Kidney (tissue), 14 donors: ENCODE data around the gene SLC7A8. TPM values are rescaled to one million over a fixed set of nuclear protein-coding genes. Genes with fewer than 3 reads are reported as not detected.

Experiments used
- DNase-seq, 5 donors: peaks; one replicate each; pipeline ENCODE4 v3.0.0-alpha.2; 2013 to 2020
- FAIRE-seq: peaks from 2 replicates; lab custom pipeline; 2012; peaks lifted over from hg19 to GRCh38; lab: Jason Lieb, UNC
- H3K27ac ChIP-seq, 2 donors: one replicate each; pipeline ENCODE4 v1.7.0; 2013; ENCODE audit warnings: low read depth in 2 of 2, low read length in 2 of 2, inconsistent platforms in 1 of 2
- H3K27me3 ChIP-seq: one replicate; pipeline ENCODE4 v1.7.1; 2013; ENCODE audit warnings: low read length, inconsistent platforms; ENCODE audit not compliant: control insufficient read depth, insufficient read depth
- H3K36me3 ChIP-seq, 3 donors: one replicate each; pipeline versions ENCODE4 v1.7.0 to v1.7.1; 2013; ENCODE audit warnings: low read length in 3 of 3, control low read depth in 1 of 3, inconsistent platforms in 1 of 3; ENCODE audit not compliant: insufficient read depth in 3 of 3, control insufficient read depth in 2 of 3
- H3K4me1 ChIP-seq, 3 donors: one replicate each; pipeline versions ENCODE4 v1.7.0 to v1.7.1; 2013; ENCODE audit warnings: low read length in 3 of 3, inconsistent platforms in 1 of 3, low read depth in 1 of 3; ENCODE audit not compliant: control insufficient read depth in 2 of 3, insufficient read depth in 2 of 3
- H3K4me3 ChIP-seq, 3 donors: one replicate each; pipeline versions ENCODE4 v1.7.0 to v1.8.1; 2013; ENCODE audit warnings: low read length in 3 of 3, control low read depth in 1 of 3, inconsistent platforms in 1 of 3
- H3K9ac ChIP-seq, 3 donors: one replicate each; pipeline versions ENCODE4 v1.7.0 to v1.7.1; 2013; ENCODE audit warnings: low read length in 3 of 3, control low read depth in 1 of 3, inconsistent platforms in 1 of 3
- H3K9me3 ChIP-seq, 3 donors: one replicate each; pipeline versions ENCODE4 v1.7.0 to v1.7.1; 2013; ENCODE audit warnings: low read length in 3 of 3, control low read depth in 1 of 3, inconsistent platforms in 1 of 3; ENCODE audit not compliant: control insufficient read depth in 2 of 3, insufficient read depth in 1 of 3
- intact Hi-C: fragments of 100-400 bp; cut with DNase I; formaldehyde crosslinking; loops from one replicate; pipeline ENCODE4 v1.11.1; 2022
- polyA plus RNA-seq: library from polyadenylated mRNA; stranded (reverse); fragments of 350-450 nt; fragmentation: Illumina TruSeq; extraction: RNeasy Lipid Tissue Mini Kit (QIAGEN cat#74804); gene quantifications from one replicate; pipeline ENCODE4 v1.2.3, GENCODE V29; 2014; ENCODE audit warnings: low read depth, low replicate concordance; ENCODE audit not compliant: insufficient read depth
- total RNA-seq: library from RNA; stranded (reverse); fragmentation: NEBNext Ultra II Directional; extraction: Animal tissue kit (Norgen Biotek cat#: 25700); gene quantifications from one replicate; pipeline ENCODE4 v1.2.1, GENCODE V29; 2021
- TF ChIP-seq, protein P1 (sequence below): IDR thresholded peaks from 3 replicates; pipeline ENCODE4 v1.5.1; 2012; ENCODE audit warnings: mild to moderate bottlenecking, moderate library complexity, borderline replicate concordance; ENCODE audit not compliant: insufficient read depth; ENCODE audit errors: extremely low read depth
- donor health status: control.
- donor health status: control.
- donor health status: control.
- donor health status: control.
- donor health status: control.
- donor health status: DM: yes; HTN: yes; CAD: no.
- donor health status: Normal renal cell carcinoma (clear cell type).

SLC7A8 gene
- total and polyA plus RNA-seq, 2 donors from 2014 or later = 22.9 to 210 TPM

DNA sequence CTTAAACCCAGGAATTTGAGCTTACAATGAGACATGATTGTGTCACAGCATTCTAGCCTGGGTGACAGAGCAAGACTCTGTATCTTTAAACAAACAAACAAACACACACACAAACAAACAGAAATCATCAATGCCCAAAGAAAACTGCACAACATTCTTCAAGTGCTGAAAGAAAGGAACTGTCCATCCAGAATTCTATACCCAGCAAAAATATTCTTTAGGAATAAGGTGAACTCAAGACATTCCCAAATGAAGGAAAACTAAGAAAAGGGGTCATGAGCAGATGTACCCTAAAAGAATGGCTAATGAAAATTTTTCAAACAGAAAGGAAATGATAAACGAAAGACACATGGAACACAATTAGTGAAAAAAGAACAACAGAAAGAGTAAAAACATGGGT is 32.0 kb upstream of the SLC7A8 start:
- intact Hi-C loops = no loop called here

DNA sequence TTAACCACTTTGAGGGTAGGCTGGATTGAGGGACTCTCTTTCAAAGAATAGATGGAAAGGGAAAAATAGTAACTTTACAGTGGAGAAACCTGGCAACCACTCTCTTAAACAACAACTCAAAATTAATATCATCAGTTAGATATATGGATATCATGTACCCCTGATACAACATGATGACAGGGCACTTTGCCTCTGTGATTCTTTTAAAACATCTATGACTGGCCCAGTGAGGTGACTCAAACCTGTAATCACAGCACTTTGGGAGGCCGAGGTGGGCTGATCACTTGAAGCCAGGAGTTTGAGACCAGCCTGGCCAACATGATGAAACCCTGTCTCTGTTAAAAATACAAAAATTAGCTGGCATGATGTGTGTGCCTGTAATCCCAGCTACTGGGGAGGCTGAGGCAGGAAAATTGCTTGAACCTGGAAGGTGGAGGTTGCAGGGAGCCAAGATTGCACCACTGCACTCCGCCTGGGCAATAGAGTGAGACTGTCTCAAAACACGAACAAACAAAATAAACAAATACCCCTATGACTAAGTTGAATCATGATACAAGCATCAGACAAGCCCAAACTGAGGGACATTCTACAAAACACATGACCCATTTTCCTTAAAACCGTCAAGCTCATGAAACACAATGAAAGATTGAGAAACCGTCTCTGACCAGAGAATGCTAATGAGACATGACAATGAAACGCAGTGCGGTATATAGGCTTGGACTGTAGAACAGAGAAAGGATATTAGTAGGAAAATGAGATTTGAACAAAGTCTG is 26.4 kb upstream of the SLC7A8 start:
- H3K4me3 ChIP-seq = no peak overlapping the region

More for the DNA sequence above, 32.0 kb upstream of the SLC7A8 start:
- Histone ChIP-seq H3K36me3 (no peaks in the 10 kb centered on the region), H3K4me3 (no peak overlapping the region), H3K27ac (no peak overlapping the region), H3K9me3 (no peaks in the 10 kb centered on the region), H3K4me1 (no peaks in the 10 kb centered on the region), H3K27me3 (no peaks in the 10 kb centered on the region), H3K9ac (no peak overlapping the region)
- TF ChIP-seq, protein P1, sequence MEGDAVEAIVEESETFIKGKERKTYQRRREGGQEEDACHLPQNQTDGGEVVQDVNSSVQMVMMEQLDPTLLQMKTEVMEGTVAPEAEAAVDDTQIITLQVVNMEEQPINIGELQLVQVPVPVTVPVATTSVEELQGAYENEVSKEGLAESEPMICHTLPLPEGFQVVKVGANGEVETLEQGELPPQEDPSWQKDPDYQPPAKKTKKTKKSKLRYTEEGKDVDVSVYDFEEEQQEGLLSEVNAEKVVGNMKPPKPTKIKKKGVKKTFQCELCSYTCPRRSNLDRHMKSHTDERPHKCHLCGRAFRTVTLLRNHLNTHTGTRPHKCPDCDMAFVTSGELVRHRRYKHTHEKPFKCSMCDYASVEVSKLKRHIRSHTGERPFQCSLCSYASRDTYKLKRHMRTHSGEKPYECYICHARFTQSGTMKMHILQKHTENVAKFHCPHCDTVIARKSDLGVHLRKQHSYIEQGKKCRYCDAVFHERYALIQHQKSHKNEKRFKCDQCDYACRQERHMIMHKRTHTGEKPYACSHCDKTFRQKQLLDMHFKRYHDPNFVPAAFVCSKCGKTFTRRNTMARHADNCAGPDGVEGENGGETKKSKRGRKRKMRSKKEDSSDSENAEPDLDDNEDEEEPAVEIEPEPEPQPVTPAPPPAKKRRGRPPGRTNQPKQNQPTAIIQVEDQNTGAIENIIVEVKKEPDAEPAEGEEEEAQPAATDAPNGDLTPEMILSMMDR = no peak
- DNase-seq (no peak), FAIRE-seq (no peak)

DNA sequence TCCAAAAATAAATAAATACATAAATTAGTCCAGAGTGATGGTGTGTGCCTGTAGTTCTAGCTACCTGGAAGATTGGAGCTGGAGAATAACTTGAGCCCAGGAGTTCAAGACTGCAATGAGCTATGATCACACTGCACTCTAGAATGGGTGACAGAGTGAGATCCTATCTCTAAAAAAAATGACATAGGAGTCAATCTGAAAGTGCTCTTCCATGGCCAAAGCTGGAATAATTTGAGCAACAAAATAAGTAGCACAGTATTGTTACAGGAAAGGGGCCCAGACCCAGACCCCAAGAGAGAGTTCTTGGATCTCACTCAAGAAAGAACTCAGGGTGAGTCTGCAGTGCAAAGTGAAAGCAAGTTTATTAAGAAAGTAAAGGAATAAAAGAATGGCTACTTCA is 24.9 kb upstream of the SLC7A8 start:
- FAIRE-seq = no peak
- no peaks in the 10 kb centered on the region for H3K9me3 ChIP-seq
- H3K27me3 ChIP-seq = no peaks in the 10 kb centered on the region
- H3K27ac ChIP-seq = no peak overlapping the region
- DNase-seq = no peak
- TF ChIP-seq, protein P1 = no peak
- intact Hi-C loops = no loop called here
- no peak overlapping the region for H3K9ac ChIP-seq
- H3K4me3 ChIP-seq = no peak overlapping the region
- H3K36me3 ChIP-seq = no peaks in the 10 kb centered on the region
- no peaks in the 10 kb centered on the region for H3K4me1 ChIP-seq

More for the DNA sequence above, 26.4 kb upstream of the SLC7A8 start:
- TF ChIP-seq, protein P1 = no peak
- Histone ChIP-seq H3K27ac (no peak overlapping the region), H3K27me3 (no peaks in the 10 kb centered on the region), H3K9me3 (no peaks in the 10 kb centered on the region), H3K4me1 (no peaks in the 10 kb centered on the region), H3K9ac (no peak overlapping the region), H3K36me3 (no peaks in the 10 kb centered on the region)
- FAIRE-seq (no peak), DNase-seq (no peak)
- intact Hi-C loops = no loop called here
